Loucy (cell line): Measurements from ENCODE around the gene CTU2.

Experiments used
- H2AFZ ChIP-seq: fragments of 200-600 bp; sonication (generic); 2 replicates; pipeline ENCODE4 v1.6.0; 2016; ENCODE audit warnings: antibody characterized with exemption, mild to moderate bottlenecking, low read length, moderate library complexity
- H3F3A ChIP-seq: fragments of 200-600 bp; 2 replicates; pipeline ENCODE4 v1.6.0; 2016; ENCODE audit warnings: antibody characterized with exemption, low read depth, mild to moderate bottlenecking
- H3K27me3 ChIP-seq: fragments of 200-600 bp; sonication (generic); 2 replicates; pipeline ENCODE4 v1.6.1; 2014; ENCODE audit warnings: low read length, mild to moderate bottlenecking; ENCODE audit not compliant: insufficient read depth, poor library complexity, severe bottlenecking
- H3K36me3 ChIP-seq: fragments of 200-600 bp; sonication (generic); 2 replicates; pipeline ENCODE4 v1.6.1; 2016; ENCODE audit warnings: low read length; ENCODE audit not compliant: insufficient read depth
- H3K4me1 ChIP-seq: fragments of 200-600 bp; sonication (generic); 2 replicates; pipeline ENCODE4 v1.5.1; 2014; ENCODE audit warnings: low read length, mild to moderate bottlenecking; ENCODE audit not compliant: insufficient read depth, poor library complexity, severe bottlenecking
- H3K4me2 ChIP-seq: fragments of 200-600 bp; sonication (generic); 2 replicates; pipeline ENCODE4 v1.6.0; 2014; ENCODE audit warnings: antibody characterized with exemption, low read length, low read depth, mild to moderate bottlenecking; ENCODE audit not compliant: poor library complexity, severe bottlenecking
- H3K4me3 ChIP-seq: fragments of 200-600 bp; sonication (generic); 2 replicates; pipeline ENCODE4 v1.5.1; 2014; ENCODE audit warnings: low read length, mild to moderate bottlenecking, mixed read lengths; ENCODE audit not compliant: poor library complexity, severe bottlenecking
- H3K79me2 ChIP-seq: fragments of 200-600 bp; sonication (generic); 2 replicates; pipeline ENCODE4 v1.6.1; 2014; ENCODE audit warnings: low read length; ENCODE audit not compliant: insufficient read depth
- H3K9ac ChIP-seq: fragments of 200-600 bp; sonication (generic); 2 replicates; pipeline ENCODE4 v1.6.0; 2014; ENCODE audit warnings: mild to moderate bottlenecking, low read depth, low read length, moderate library complexity; ENCODE audit not compliant: poor library complexity, severe bottlenecking
- H3K9me2 ChIP-seq: fragments of 200-600 bp; sonication (generic); replicated peaks from 2 replicates; pipeline ENCODE4 v1.6.1; 2016; ENCODE audit warnings: low read depth, low read length, mixed read lengths
- H3K9me3 ChIP-seq: fragments of 200-600 bp; sonication (generic); 2 replicates; pipeline ENCODE4 v1.6.1; 2014; ENCODE audit warnings: mild to moderate bottlenecking, antibody characterized with exemption, low read length, low read depth; ENCODE audit not compliant: insufficient read depth
- H4K20me1 ChIP-seq: fragments of 200-600 bp; sonication (generic); 2 replicates; pipeline ENCODE4 v1.6.0; 2014; ENCODE audit warnings: antibody characterized with exemption, low read length, mild to moderate bottlenecking; ENCODE audit not compliant: insufficient read depth, poor library complexity, severe bottlenecking
- EZH2phosphoT487 ChIP-seq: fragments of 200-600 bp; IDR thresholded peaks from 2 replicates; pipeline ENCODE4 v1.6.1; 2018; ENCODE audit warnings: antibody characterized with exemption, mild to moderate bottlenecking, moderate library complexity, borderline replicate concordance
- TF ChIP-seq, protein P1 (sequence below): fragments of 200-600 bp; sonication (generic); conservative IDR thresholded peaks from 2 replicates; pipeline ENCODE4 v1.5.1; 2014; ENCODE audit warnings: mild to moderate bottlenecking, antibody characterized with exemption, low read length

Gene CTU2

DNA sequence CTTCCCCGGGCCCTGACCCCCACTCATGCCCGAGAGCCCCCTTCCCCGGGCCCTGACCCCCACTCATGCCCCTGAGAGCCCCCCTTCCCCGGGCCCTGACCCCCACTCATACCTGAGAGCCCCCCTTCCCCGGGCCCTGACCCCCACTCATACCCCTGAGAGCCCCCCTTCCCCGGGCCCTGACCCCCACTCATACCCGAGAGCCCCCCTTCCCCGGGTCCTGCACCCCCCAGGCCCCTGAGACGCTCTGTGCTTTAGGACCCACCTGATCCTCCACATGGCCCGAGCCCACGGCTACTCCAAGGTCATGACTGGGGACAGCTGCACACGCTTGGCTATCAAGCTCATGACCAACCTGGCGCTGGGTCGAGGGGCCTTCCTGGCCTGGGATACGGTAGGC lies 6.8 kb downstream of the CTU2 start:
- TF ChIP-seq EZH2phosphoT487, result no peak
- TF ChIP-seq, protein P1, sequence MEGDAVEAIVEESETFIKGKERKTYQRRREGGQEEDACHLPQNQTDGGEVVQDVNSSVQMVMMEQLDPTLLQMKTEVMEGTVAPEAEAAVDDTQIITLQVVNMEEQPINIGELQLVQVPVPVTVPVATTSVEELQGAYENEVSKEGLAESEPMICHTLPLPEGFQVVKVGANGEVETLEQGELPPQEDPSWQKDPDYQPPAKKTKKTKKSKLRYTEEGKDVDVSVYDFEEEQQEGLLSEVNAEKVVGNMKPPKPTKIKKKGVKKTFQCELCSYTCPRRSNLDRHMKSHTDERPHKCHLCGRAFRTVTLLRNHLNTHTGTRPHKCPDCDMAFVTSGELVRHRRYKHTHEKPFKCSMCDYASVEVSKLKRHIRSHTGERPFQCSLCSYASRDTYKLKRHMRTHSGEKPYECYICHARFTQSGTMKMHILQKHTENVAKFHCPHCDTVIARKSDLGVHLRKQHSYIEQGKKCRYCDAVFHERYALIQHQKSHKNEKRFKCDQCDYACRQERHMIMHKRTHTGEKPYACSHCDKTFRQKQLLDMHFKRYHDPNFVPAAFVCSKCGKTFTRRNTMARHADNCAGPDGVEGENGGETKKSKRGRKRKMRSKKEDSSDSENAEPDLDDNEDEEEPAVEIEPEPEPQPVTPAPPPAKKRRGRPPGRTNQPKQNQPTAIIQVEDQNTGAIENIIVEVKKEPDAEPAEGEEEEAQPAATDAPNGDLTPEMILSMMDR, result no peak
- H3K4me2 ChIP-seq, result no peak overlapping the region
- peaks cover 17% of the 10 kb centered on the region; the same call in 1 of the 2 replicates for H3K36me3 ChIP-seq

DNA sequence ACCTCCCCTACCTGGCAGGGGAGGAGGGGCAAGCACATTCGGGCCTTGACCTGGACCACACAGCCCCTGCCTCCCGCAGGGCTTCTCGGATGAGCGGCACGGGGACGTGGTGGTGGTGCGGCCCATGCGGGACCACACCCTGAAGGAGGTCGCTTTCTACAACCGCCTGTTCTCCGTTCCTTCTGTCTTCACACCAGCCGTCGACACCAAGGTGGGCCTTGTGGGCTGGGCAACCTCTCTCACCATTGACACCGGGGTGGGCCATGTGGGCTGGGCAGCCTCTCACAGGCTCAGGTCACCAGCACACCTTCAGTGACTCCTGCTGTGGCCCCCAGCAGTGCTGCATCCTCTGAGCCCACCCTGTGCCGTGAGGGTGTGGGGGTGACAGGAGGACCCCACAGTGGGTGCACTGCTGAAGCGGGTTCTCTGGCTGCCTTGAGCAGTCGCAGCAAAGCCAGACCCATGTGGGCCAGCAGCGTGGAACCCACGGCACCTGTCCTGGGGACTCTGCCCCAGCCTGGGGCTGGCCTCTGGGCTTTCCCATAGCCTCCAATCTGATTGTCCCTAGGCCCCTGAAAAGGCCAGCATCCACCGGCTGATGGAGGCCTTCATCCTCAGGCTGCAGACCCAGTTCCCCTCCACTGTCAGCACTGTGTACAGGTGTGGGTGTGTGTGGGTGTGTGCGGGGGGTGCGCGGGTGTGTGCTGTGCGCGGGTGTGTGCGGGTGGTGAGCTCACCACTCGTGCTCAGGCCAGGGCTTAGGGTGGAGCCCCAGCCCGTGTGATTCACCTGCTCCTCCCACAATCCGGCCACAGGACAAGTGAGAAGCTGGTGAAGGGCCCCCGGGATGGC lies 7.5 kb downstream of the CTU2 start:
- Histone ChIP-seq H2AFZ (no peak overlapping the region), H3K9me2 (no peaks in the 10 kb centered on the region), H4K20me1 (no peaks in the 10 kb centered on the region), H3K27me3 (no peaks in the 10 kb centered on the region), H3F3A (no peaks in the 10 kb centered on the region), H3K79me2 (no peaks in the 10 kb centered on the region), H3K4me1 (no peaks in the 10 kb centered on the region), H3K4me2 (no peak overlapping the region), H3K9me3 (no peaks in the 10 kb centered on the region), H3K36me3 (peaks cover 17% of the 10 kb centered on the region; the same call in 1 of the 2 replicates), H3K9ac (no peak overlapping the region), H3K4me3 (no peak overlapping the region)
- no peak for TF ChIP-seq EZH2phosphoT487
- TF ChIP-seq, protein P1, result no peak

More for the DNA sequence above, 6.8 kb downstream of the CTU2 start:
- H3K27me3 ChIP-seq, result no peaks in the 10 kb centered on the region
- no peaks in the 10 kb centered on the region for H4K20me1 ChIP-seq
- H3K4me3 ChIP-seq, result no peak overlapping the region
- no peak overlapping the region for H2AFZ ChIP-seq
- H3K9me2 ChIP-seq, result no peaks in the 10 kb centered on the region
- H3K4me1 ChIP-seq, result no peaks in the 10 kb centered on the region
- H3K79me2 ChIP-seq, result no peaks in the 10 kb centered on the region
- H3K9ac ChIP-seq, result no peak overlapping the region
- no peaks in the 10 kb centered on the region for H3F3A ChIP-seq
- H3K9me3 ChIP-seq, result no peaks in the 10 kb centered on the region

DNA sequence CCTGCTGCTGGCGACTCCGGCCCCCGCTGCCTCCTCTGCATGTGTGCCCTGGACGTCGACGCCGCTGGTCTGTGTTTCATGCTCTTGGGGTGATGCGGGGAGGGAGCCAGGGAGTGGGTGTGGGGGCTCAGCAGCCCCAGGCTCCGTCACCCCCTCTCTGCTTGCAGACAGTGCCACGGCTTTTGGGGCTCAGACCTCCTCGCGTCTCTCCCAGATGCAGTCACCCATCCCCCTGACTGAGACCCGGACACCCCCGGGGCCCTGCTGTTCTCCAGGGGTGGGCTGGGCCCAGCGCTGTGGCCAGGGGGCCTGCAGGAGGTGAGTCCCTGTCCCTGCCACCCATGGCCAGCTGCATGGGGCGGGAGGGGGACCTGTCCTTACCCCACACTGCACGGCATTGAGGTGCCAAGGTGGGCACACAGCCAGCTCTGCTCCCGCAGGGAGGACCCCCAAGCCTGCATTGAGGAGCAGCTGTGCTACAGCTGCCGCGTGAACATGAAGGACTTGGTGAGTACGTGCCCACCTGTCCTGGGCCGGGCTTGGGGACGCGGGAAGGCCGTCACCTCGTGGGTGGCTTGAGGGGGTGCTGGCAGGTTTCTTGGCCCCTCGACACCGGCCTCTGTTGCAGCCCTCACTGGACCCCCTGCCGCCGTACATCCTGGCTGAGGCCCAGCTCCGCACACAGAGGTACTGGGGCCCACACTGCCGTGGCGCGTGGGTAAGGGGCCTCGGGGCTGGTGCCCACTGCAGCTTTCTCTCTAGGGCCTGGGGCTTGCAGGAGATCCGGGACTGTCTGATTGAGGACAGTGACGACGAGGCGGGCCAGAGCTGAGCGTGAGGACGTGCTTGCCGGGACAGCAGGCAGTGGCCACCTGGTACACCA lies 8.4 kb downstream of the CTU2 start:
- Histone ChIP-seq H3K9ac (no peak overlapping the region), H3K4me1 (no peaks in the 10 kb centered on the region), H3K4me3 (no peak overlapping the region), H4K20me1 (no peaks in the 10 kb centered on the region), H3K9me3 (no peaks in the 10 kb centered on the region), H3K4me2 (no peak overlapping the region), H3K27me3 (no peaks in the 10 kb centered on the region), H3F3A (no peaks in the 10 kb centered on the region), H3K9me2 (no peaks in the 10 kb centered on the region), H3K36me3 (peaks cover 25% of the 10 kb centered on the region; the same call in 1 of the 2 replicates), H2AFZ (no peak overlapping the region), H3K79me2 (no peaks in the 10 kb centered on the region)
- TF ChIP-seq, protein P1, result no peak
- TF ChIP-seq EZH2phosphoT487, result no peak
